GM12878 (cell line): ENCODE results near the gene GGACT. TPM values are rescaled to one million over a fixed set of nuclear protein-coding genes. Genes with fewer than 3 reads are reported as not detected.

Experiments used
- ATAC-seq: fragments of 200-7000 bp; cut with Tn5 transposase; 3 replicates; pipeline ENCODE4 v1.9.1; 2020; ENCODE audit warnings: mild to moderate bottlenecking, moderate library complexity
- BruUV-seq: library from RNA; stranded (reverse); fragments of 400-500 nt; replicated peaks from 2 replicates; lab custom pipeline; 2021; lab: Mats Ljungman, UMichigan
- CTCF ChIA-PET: fragments of 300-600 bp; sonication (Branson Sonifier 250); formaldehyde crosslinking; extraction: SDS; loops from one replicate; lab custom pipeline; 2021; ENCODE audit warnings: inconsistent platforms; lab: Yijun Ruan, JAX
- POLR2A ChIA-PET: fragments of 350-600 bp; formaldehyde crosslinking; extraction: SDS; loops from one replicate; lab custom pipeline; 2021; ENCODE audit warnings: inconsistent platforms; lab: Charles Lee
- RAD21 ChIA-PET: fragments of 300-600 bp; sonication (Branson Sonifier 250); formaldehyde crosslinking; loops from one replicate; lab custom pipeline; 2023; ENCODE audit warnings: antibody characterized with exemption; ENCODE audit not compliant: unreplicated experiment; lab: Charles Lee
- SMC1A ChIA-PET: fragments of 300-600 bp; sonication (Branson Sonifier 250); formaldehyde crosslinking; loops from one replicate; lab custom pipeline; 2023; ENCODE audit not compliant: unreplicated experiment, uncharacterized antibody; lab: Charles Lee
- DNase-seq: peaks from one replicate; pipeline ENCODE4 v3.0.0-alpha.2; 2011; ENCODE audit warnings: low read depth, low spot score
- FAIRE-seq: peaks from 3 replicates; lab custom pipeline; 2011; peaks lifted over from hg19 to GRCh38; lab: Jason Lieb, UNC
- H2AFZ ChIP-seq: 2 replicates; pipeline ENCODE4 v1.6.0; 2011; ENCODE audit warnings: low read depth, low read length, control low read depth; ENCODE audit not compliant: control insufficient read depth
- H3K27ac ChIP-seq: 2 replicates; pipeline ENCODE4 v1.5.1; 2011; ENCODE audit warnings: control low read depth; ENCODE audit not compliant: control insufficient read depth, insufficient read depth
- H3K27me3 ChIP-seq, 2 experiments: replicated peaks in 1 of 2; 2 replicates each; pipeline versions ENCODE4 v1.6.0 to v1.6.1; 2011; ENCODE audit warnings: low read length in 1 of 2; ENCODE audit not compliant: control insufficient read depth in 2 of 2, insufficient read depth in 2 of 2
- H3K36me3 ChIP-seq, 2 experiments: 2 replicates each; pipeline ENCODE4 v1.5.1; 2011; ENCODE audit warnings: low read length in 1 of 2; ENCODE audit not compliant: control insufficient read depth in 2 of 2, insufficient read depth in 2 of 2
- H3K4me1 ChIP-seq: 2 replicates; pipeline ENCODE4 v1.6.1; 2011; ENCODE audit warnings: mild to moderate bottlenecking, low read length, moderate library complexity, mixed read lengths; ENCODE audit not compliant: control insufficient read depth, insufficient read depth
- H3K4me2 ChIP-seq: 2 replicates; pipeline ENCODE4 v1.6.0; 2011; ENCODE audit warnings: control low read depth; ENCODE audit not compliant: control insufficient read depth, insufficient read depth
- H3K4me3 ChIP-seq: fragments of 200-600 bp; sonication (generic); 2 replicates; pipeline ENCODE4 v1.5.1; 2016
- H3K79me2 ChIP-seq: 2 replicates; pipeline ENCODE4 v1.6.0; 2011; ENCODE audit warnings: low read length; ENCODE audit not compliant: control insufficient read depth, insufficient read depth
- H3K9ac ChIP-seq: 2 replicates; pipeline ENCODE4 v1.8.0; 2011; ENCODE audit warnings: low read length, control low read depth, mixed read lengths; ENCODE audit not compliant: control insufficient read depth, insufficient read depth
- H3K9me3 ChIP-seq: replicated peaks from 3 replicates; pipeline ENCODE4 v1.5.1; 2011; ENCODE audit warnings: mild to moderate bottlenecking, low read length; ENCODE audit not compliant: control insufficient read depth, insufficient read depth
- H4K20me1 ChIP-seq: 2 replicates; pipeline ENCODE4 v1.6.0; 2011; ENCODE audit not compliant: control insufficient read depth, insufficient read depth
- ASH2L ChIP-seq: fragments of 300-600, 200-600 bp; sonication (generic); IDR thresholded peaks from 2 replicates; pipeline ENCODE4 v1.6.1; 2017; ENCODE audit warnings: low read depth, mild to moderate bottlenecking, borderline replicate concordance
- CHD4 ChIP-seq: fragments of 200-600 bp; sonication (generic); IDR thresholded peaks from 2 replicates; pipeline ENCODE4 v1.6.1; 2016; ENCODE audit warnings: mild to moderate bottlenecking
- ETV6 ChIP-seq, 2 experiments: fragments of 450-650 bp in 1 of 2; IDR thresholded peaks in 1 of 2; conservative IDR thresholded peaks in 1 of 2; 2 replicates each; pipeline ENCODE4 v1.6.1; 2014; ENCODE audit warnings: antibody characterized with exemption in 1 of 2, borderline replicate concordance in 1 of 2, low read depth in 1 of 2, mild to moderate bottlenecking in 1 of 2, moderate library complexity in 1 of 2
- IKZF1 ChIP-seq: fragments of 450-650 bp; conservative IDR thresholded peaks from 2 replicates; pipeline ENCODE4 v1.6.1; 2017; ENCODE audit warnings: antibody characterized with exemption, mild to moderate bottlenecking
- PAX8 ChIP-seq: fragments of 450-650 bp; IDR thresholded peaks from 2 replicates; pipeline ENCODE4 v1.6.1; 2017; ENCODE audit warnings: mild to moderate bottlenecking, moderate library complexity
- RBBP5 ChIP-seq: fragments of 200-600 bp; sonication (generic); conservative IDR thresholded peaks from 2 replicates; pipeline ENCODE4 v1.6.1; 2016
- SMC3 ChIP-seq: IDR thresholded peaks from 2 replicates; pipeline ENCODE4 v1.6.1; 2011; ENCODE audit warnings: low read length, improper control_type of control experiment, borderline replicate concordance
- WGBS: methylation state at CpG from one replicate; pipeline ENCODE4 v1.1.6; 2016; ENCODE audit warnings: low lambda C conversion rate; ENCODE audit not compliant: insufficient replicate concordance, insufficient coverage; ENCODE audit errors: missing lambda C conversion rate; 5-methylcytosine and 5-hydroxymethylcytosine counted together
- in situ Hi-C: fragments of 300-500 bp; cut with MboI; formaldehyde crosslinking; loops from 9 replicates; pipeline ENCODE4 v1.14.3; 2018; ENCODE audit warnings: mixed read lengths
- intact Hi-C: fragments of 100-400 bp; cut with micrococcal nuclease; formaldehyde crosslinking; loops from one replicate; pipeline ENCODE4 v1.14.2; 2022; ENCODE audit not compliant: unreplicated experiment
- polyA plus RNA-seq, 11 experiments: library from polyadenylated mRNA; depleted of rRNA in 4 of 11; unstranded in 6 of 11; stranded (reverse) in 5 of 11; fragments of >200 nt; fragmentation: Nextera tagmentation in 4 of 11; fragmentation: Illumina TruSeq in 1 of 11; extraction: Ambion mirVana in 4 of 11; extraction: Trizol in 1 of 11; gene quantifications; 1 replicate in 1 of 11; 2 replicates in 10 of 11; pipeline versions ENCODE4 v1.2.1 to v1.2.3, GENCODE V29; 2011 to 2016; ENCODE audit warnings: inconsistent platforms in 2 of 11, missing spikeins in 2 of 11, low read depth in 1 of 11
- total RNA-seq, 4 experiments: library from RNA; depleted of rRNA in 3 of 4; stranded (reverse); fragments of >200 nt in 3 of 4; fragmentation: Illumina TruSeq in 1 of 4; extraction: Trizol in 1 of 4; gene quantifications; 2 replicates each; pipeline versions ENCODE4 v1.2.1 to v1.2.3, GENCODE V29; 2013 to 2021
- TF ChIP-seq, protein P1 (sequence below): IDR thresholded peaks from 2 replicates; pipeline ENCODE4 v1.6.1; 2012; ENCODE audit warnings: mild to moderate bottlenecking, low read depth, low read length
- TF ChIP-seq, protein P2 (sequence below): IDR thresholded peaks from 2 replicates; pipeline ENCODE4 v1.6.1; 2012; ENCODE audit warnings: improper control_type of control experiment, low read depth, low read length; ENCODE audit not compliant: insufficient replicate concordance

GGACT gene
- total and polyA plus RNA-seq, 10 of the 15 experiments (the other 5 are each of a cell fraction or from before 2014, with no cell fraction given), result 0.61 to 8.8 (median 4.2) TPM

DNA sequence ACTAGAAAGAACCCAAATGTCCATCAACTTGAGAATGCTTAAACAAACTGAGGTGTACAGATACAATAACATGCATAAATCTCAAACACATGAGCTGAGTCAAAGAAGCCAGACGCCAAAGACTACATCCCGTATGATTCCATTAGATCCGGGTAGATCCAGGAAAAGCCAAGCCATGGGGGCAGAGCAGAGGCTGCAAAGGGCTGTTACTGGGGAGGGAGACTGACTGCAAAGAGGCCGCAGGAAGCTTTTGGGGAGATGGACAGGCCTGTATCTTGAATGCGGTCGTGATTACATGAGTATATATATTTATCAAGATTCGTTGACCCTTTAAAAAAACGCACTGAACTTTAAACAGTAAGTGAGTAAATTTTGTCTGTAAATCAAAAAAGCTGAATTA lies 28.7 kb downstream of the GGACT start:
- DNase-seq (no peak), ATAC-seq (no peak), FAIRE-seq (no peak)
- Histone ChIP-seq H3K4me3 (no peak overlapping the region), H4K20me1 (no peaks in the 10 kb centered on the region), H3K79me2 (no peaks in the 10 kb centered on the region), H3K4me1 (no peaks in the 10 kb centered on the region), H3K4me2 (no peak overlapping the region), H3K9ac (no peak overlapping the region), H3K27ac (no peak overlapping the region), H3K36me3 (no peaks in the 10 kb centered on the region), H2AFZ (no peak overlapping the region), H3K9me3 (no peaks in the 10 kb centered on the region), H3K27me3 (no peaks in the 10 kb centered on the region)
- RAD21 ChIA-PET, result interaction anchor here (1.6 kb wide), 1 partner anchor 13 kb away, joined by 4 read pairs; no protein-coding TSS in a partner anchor
- SMC1A ChIA-PET, result no interaction called here
- intact Hi-C loops, result no loop called here
- no TSS peak for BruUV-seq
- CTCF ChIA-PET, result interaction anchor here (3.8 kb wide), 1 partner anchor 13 kb away, joined by 15 read pairs; no protein-coding TSS in a partner anchor
- 77% methylated on average over 8 of the region's 8 CpGs for WGBS
- in situ Hi-C loops, result no loop called here
- TF ChIP-seq, protein P1, sequence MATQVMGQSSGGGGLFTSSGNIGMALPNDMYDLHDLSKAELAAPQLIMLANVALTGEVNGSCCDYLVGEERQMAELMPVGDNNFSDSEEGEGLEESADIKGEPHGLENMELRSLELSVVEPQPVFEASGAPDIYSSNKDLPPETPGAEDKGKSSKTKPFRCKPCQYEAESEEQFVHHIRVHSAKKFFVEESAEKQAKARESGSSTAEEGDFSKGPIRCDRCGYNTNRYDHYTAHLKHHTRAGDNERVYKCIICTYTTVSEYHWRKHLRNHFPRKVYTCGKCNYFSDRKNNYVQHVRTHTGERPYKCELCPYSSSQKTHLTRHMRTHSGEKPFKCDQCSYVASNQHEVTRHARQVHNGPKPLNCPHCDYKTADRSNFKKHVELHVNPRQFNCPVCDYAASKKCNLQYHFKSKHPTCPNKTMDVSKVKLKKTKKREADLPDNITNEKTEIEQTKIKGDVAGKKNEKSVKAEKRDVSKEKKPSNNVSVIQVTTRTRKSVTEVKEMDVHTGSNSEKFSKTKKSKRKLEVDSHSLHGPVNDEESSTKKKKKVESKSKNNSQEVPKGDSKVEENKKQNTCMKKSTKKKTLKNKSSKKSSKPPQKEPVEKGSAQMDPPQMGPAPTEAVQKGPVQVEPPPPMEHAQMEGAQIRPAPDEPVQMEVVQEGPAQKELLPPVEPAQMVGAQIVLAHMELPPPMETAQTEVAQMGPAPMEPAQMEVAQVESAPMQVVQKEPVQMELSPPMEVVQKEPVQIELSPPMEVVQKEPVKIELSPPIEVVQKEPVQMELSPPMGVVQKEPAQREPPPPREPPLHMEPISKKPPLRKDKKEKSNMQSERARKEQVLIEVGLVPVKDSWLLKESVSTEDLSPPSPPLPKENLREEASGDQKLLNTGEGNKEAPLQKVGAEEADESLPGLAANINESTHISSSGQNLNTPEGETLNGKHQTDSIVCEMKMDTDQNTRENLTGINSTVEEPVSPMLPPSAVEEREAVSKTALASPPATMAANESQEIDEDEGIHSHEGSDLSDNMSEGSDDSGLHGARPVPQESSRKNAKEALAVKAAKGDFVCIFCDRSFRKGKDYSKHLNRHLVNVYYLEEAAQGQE, result no peak
- no peak for TF ChIP-seq IKZF1
- POLR2A ChIA-PET, result no interaction called here

DNA sequence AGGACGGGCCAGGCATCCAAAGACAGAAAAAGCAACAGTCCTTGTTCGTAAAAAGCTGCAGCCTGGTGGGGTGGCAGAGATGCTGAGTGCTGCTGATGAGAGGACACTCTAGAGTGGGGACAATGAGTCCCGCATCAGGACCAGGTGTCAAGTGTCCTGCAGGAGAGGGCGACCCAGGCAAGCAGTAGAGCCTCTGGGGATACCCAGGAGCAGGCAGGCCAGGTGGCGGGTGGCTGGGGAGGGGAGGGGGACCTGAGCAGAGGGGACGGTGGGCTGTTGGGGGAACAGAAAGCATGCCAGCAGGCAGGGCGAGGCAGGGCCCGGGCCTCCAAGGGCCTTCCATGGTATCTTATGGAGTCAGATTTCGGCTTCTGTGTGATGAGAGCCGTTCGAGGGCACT lies 35.8 kb downstream of the GGACT start:
- Histone ChIP-seq H3K4me3 (no peak overlapping the region), H3K9ac (no peak overlapping the region), H3K36me3 (no peaks in the 10 kb centered on the region), H3K4me2 (no peak overlapping the region), H3K27ac (no peak overlapping the region), H4K20me1 (no peaks in the 10 kb centered on the region), H2AFZ (no peak overlapping the region), H3K4me1 (no peaks in the 10 kb centered on the region), H3K9me3 (no peaks in the 10 kb centered on the region), H3K79me2 (no peaks in the 10 kb centered on the region), H3K27me3 (no peaks in the 10 kb centered on the region)
- ChIA-PET POLR2A (no interaction called here), CTCF (no interaction called here), SMC1A (no interaction called here), RAD21 (no interaction called here)
- FAIRE-seq (no peak), DNase-seq (no peak), ATAC-seq (no peak)
- in situ Hi-C loops (no loop called here), intact Hi-C loops (no loop called here)
- WGBS, result 71% methylated on average over 11 of the region's 11 CpGs
- no TSS peak for BruUV-seq
- TF ChIP-seq ASH2L (no peak), PAX8 (no peak), ETV6 (conservative IDR thresholded peaks at IDR 0.05 in 1 of 2, IDR thresholded peaks at IDR 0.05 in 1 of 2; ENCODE audit: borderline replicate concordance in 1 of 2, low read depth in 1 of 2) (no peak), CHD4 (no peak), RBBP5 (no peak), SMC3 (no peak)
- TF ChIP-seq, protein P2, sequence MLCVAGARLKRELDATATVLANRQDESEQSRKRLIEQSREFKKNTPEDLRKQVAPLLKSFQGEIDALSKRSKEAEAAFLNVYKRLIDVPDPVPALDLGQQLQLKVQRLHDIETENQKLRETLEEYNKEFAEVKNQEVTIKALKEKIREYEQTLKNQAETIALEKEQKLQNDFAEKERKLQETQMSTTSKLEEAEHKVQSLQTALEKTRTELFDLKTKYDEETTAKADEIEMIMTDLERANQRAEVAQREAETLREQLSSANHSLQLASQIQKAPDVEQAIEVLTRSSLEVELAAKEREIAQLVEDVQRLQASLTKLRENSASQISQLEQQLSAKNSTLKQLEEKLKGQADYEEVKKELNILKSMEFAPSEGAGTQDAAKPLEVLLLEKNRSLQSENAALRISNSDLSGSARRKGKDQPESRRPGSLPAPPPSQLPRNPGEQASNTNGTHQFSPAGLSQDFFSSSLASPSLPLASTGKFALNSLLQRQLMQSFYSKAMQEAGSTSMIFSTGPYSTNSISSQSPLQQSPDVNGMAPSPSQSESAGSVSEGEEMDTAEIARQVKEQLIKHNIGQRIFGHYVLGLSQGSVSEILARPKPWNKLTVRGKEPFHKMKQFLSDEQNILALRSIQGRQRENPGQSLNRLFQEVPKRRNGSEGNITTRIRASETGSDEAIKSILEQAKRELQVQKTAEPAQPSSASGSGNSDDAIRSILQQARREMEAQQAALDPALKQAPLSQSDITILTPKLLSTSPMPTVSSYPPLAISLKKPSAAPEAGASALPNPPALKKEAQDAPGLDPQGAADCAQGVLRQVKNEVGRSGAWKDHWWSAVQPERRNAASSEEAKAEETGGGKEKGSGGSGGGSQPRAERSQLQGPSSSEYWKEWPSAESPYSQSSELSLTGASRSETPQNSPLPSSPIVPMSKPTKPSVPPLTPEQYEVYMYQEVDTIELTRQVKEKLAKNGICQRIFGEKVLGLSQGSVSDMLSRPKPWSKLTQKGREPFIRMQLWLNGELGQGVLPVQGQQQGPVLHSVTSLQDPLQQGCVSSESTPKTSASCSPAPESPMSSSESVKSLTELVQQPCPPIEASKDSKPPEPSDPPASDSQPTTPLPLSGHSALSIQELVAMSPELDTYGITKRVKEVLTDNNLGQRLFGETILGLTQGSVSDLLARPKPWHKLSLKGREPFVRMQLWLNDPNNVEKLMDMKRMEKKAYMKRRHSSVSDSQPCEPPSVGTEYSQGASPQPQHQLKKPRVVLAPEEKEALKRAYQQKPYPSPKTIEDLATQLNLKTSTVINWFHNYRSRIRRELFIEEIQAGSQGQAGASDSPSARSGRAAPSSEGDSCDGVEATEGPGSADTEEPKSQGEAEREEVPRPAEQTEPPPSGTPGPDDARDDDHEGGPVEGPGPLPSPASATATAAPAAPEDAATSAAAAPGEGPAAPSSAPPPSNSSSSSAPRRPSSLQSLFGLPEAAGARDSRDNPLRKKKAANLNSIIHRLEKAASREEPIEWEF, result no peak
